HUES6 (cell line): ENCODE results near the gene CD164L2.
A peak's percentile ranks its signal among the peaks of the same experiment; 100 is the strongest.

Experiments used
- H3K27ac ChIP-seq: 2 replicates; pipeline ENCODE4 v1.7.0; 2013; ENCODE audit warnings: low read depth, mild to moderate bottlenecking, low read length, inconsistent platforms
- H3K27me3 ChIP-seq: 2 replicates; pipeline ENCODE4 v1.6.1; 2013; ENCODE audit warnings: low read length; ENCODE audit not compliant: control insufficient read depth, insufficient read depth
- H3K36me3 ChIP-seq: 2 replicates; pipeline ENCODE4 v1.6.1; 2013; ENCODE audit warnings: low read length; ENCODE audit not compliant: control insufficient read depth, insufficient read depth
- H3K4me1 ChIP-seq: 2 replicates; pipeline ENCODE4 v1.6.1; 2013; ENCODE audit warnings: low read length; ENCODE audit not compliant: control insufficient read depth, insufficient read depth
- H3K4me3 ChIP-seq: 2 replicates; pipeline ENCODE4 v1.5.1; 2013; ENCODE audit warnings: low read depth, low read length
- H3K9ac ChIP-seq: one replicate; pipeline ENCODE4 v1.6.1; 2013; ENCODE audit warnings: mild to moderate bottlenecking, low read length
- H3K9me3 ChIP-seq: 2 replicates; pipeline ENCODE4 v1.6.1; 2013; ENCODE audit warnings: low read depth, low read length; ENCODE audit not compliant: control insufficient read depth, insufficient read depth

CD164L2 gene

DNA sequence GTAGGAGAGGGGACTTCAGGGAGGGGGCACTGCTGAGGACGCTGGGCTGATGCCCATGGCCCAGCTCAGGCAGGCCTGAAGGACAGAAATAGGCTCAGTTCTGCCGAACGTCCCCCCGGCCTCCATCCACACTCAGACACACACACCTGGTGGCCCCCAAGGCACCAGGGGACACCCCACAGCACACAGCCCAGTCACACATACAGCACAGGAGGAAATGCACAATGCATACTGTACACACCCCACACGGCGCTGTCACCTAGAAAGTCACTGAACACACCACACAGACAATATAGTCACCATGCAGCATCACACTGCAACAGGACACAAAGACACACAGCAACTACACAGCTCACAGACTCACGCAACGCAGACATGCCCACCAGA lies 40.7 kb downstream of the CD164L2 start:
- Histone ChIP-seq H3K4me3 (peak overlapping the region; percentile 51), H3K9ac (peak overlapping the region; percentile 33), H3K27me3 (no peaks in the 10 kb centered on the region), H3K27ac (no peak overlapping the region), H3K9me3 (no peaks in the 10 kb centered on the region), H3K4me1 (peaks cover 43% of the 10 kb centered on the region), H3K36me3 (peaks cover 4% of the 10 kb centered on the region; the same call in 1 of the 2 replicates)

- Histone ChIP-seq H3K27ac (no peak within 1 kb of the TSS), H3K9me3 (no peaks in the 10 kb centered on the region), H3K36me3 (peaks cover 6% of the 10 kb centered on the region; the same call in 1 of the 2 replicates), H3K9ac (peak within 1 kb of the TSS; percentile 33), H3K4me1 (peaks cover 39% of the 10 kb centered on the region), H3K4me3 (peak within 1 kb of the TSS; percentile 51), H3K27me3 (no peaks in the 10 kb centered on the region)
These were observed 41.4 kb downstream of the CD164L2 start, which contains the start of gene SYTL1 for GRCh38 chr1:27341525-27342252. Gene SYTL1 (plus strand): TSS chr1:27342022. CDS start chr1:27345335, 3,313 bp downstream.

- Histone ChIP-seq H3K27me3 (no peaks in the 10 kb centered on the region), H3K4me1 (peaks cover 39% of the 10 kb centered on the region), H3K9me3 (no peaks in the 10 kb centered on the region), H3K36me3 (peaks cover 27% of the 10 kb centered on the region), H3K27ac (no peak overlapping the region), H3K9ac (peak overlapping the region; percentile 2), H3K4me3 (no peak overlapping the region)
These were observed 43.9 kb downstream of the CD164L2 start for GRCh38 chr1:27339213-27339612.

GRCh38 chr1:27338751-27339150 lies 44.4 kb downstream of the CD164L2 start:
- no peak overlapping the region for H3K4me3 ChIP-seq
- H3K27me3 ChIP-seq = no peaks in the 10 kb centered on the region
- peaks cover 39% of the 10 kb centered on the region for H3K4me1 ChIP-seq
- H3K9me3 ChIP-seq = no peaks in the 10 kb centered on the region
- peaks cover 31% of the 10 kb centered on the region for H3K36me3 ChIP-seq
- H3K27ac ChIP-seq = no peak overlapping the region
- peak overlapping the region; percentile 2 for H3K9ac ChIP-seq

DNA sequence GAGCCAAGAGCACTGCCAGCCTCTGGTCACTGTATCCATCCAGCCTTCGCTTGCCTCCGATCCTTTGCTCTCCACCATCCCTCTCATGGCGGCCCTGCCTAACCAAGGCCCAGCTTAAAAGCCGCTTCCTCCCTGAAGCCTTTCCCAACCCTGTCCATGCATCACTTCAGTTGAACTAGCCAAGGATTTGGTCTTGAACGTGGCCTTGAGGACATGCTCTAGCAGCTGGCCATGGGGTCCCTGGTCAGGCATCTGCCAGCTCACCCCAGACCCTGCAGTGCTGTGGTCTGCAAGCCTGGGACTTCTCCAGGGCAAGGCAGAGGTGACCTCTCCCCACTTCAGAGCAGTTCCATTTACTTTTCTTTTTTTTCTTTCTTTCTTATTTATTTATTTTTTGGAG lies 46.4 kb downstream of the CD164L2 start:
- Histone ChIP-seq H3K4me1 (peaks cover 20% of the 10 kb centered on the region), H3K4me3 (no peak overlapping the region), H3K9me3 (no peaks in the 10 kb centered on the region), H3K27me3 (no peaks in the 10 kb centered on the region), H3K9ac (no peak overlapping the region), H3K27ac (no peak overlapping the region), H3K36me3 (peaks cover 49% of the 10 kb centered on the region)

GRCh38 chr1:27335506-27336422 lies 47.4 kb downstream of the CD164L2 start:
- no peak overlapping the region for H3K27ac ChIP-seq
- H3K4me3 ChIP-seq = no peak overlapping the region
- peaks cover 58% of the 10 kb centered on the region for H3K36me3 ChIP-seq
- peaks cover 12% of the 10 kb centered on the region; the same call in 1 of the 2 replicates for H3K4me1 ChIP-seq
- H3K9me3 ChIP-seq = no peaks in the 10 kb centered on the region
- no peak overlapping the region for H3K9ac ChIP-seq
- no peaks in the 10 kb centered on the region for H3K27me3 ChIP-seq

DNA sequence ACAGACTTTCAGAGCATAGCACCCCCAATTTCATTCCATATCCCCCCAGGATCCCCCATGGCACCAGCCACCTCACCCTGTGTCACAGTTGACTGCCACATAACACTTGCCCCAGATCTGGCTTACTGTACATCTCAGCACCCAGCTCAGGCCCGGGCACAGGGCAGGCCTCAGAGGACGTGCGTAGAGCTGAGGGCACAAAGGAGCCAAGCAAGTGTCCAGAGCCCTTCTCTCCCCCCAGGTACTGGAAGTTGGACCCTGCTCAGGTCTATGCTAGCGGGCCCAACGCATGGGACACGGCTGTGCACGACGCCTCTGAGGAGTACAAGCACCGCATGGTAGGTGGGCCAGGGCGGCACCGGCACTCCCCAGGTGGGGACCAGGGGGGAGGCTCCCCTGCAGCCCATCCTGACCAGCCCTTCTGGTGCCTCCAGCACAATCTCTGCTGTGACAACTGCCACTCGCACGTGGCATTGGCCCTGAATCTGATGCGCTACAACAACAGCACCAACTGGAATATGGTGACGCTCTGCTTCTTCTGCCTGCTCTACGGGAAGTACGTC lies 49.3 kb downstream of the CD164L2 start:
- no peak overlapping the region for H3K27ac ChIP-seq
- peaks cover 62% of the 10 kb centered on the region for H3K36me3 ChIP-seq
- H3K4me3 ChIP-seq = no peak overlapping the region

GRCh38 chr1:27332536-27333281 lies 50.4 kb downstream of the CD164L2 start:
- Histone ChIP-seq H3K4me1 (no peaks in the 10 kb centered on the region), H3K4me3 (no peak overlapping the region), H3K9me3 (no peaks in the 10 kb centered on the region), H3K27ac (no peak overlapping the region), H3K9ac (no peak overlapping the region), H3K27me3 (no peaks in the 10 kb centered on the region), H3K36me3 (peaks cover 68% of the 10 kb centered on the region)

More for the DNA sequence above, 49.3 kb downstream of the CD164L2 start:
- no peak overlapping the region for H3K9ac ChIP-seq
- peaks cover 2% of the 10 kb centered on the region; the same call in 1 of the 2 replicates for H3K4me1 ChIP-seq
- H3K27me3 ChIP-seq = no peaks in the 10 kb centered on the region
- no peaks in the 10 kb centered on the region for H3K9me3 ChIP-seq

- Histone ChIP-seq H3K36me3 (peaks cover 74% of the 10 kb centered on the region), H3K9ac (no peak overlapping the region), H3K4me3 (no peak overlapping the region), H3K27me3 (no peaks in the 10 kb centered on the region), H3K27ac (no peak overlapping the region), H3K9me3 (no peaks in the 10 kb centered on the region), H3K4me1 (no peaks in the 10 kb centered on the region)
These were observed 51.2 kb downstream of the CD164L2 start for GRCh38 chr1:27331922-27332321.

DNA sequence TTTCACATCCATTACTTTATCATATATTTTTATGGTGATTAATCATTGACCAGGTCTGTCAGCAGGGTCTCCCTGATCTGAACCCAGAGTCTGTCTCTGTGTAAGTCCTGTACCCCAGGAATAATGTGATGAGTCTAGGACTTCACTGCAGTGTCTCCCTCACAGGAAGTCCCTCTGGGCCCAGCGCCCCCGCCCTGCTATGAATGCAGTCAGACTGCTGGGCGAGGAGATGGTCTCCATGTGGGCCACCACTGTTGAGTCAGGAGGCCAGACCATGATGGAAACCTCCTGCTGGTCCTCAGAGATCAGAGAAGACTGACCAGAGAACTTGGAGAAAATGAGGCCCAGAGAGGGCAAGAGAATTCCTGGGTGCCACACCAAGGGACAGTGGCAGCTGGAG lies 51.7 kb downstream of the CD164L2 start:
- no peaks in the 10 kb centered on the region for H3K4me1 ChIP-seq

More for the DNA sequence above, 51.7 kb downstream of the CD164L2 start:
- H3K4me3 ChIP-seq = no peak overlapping the region
- no peak overlapping the region for H3K27ac ChIP-seq
- no peaks in the 10 kb centered on the region for H3K27me3 ChIP-seq
- H3K36me3 ChIP-seq = peaks cover 74% of the 10 kb centered on the region
- H3K9ac ChIP-seq = no peak overlapping the region
- H3K9me3 ChIP-seq = no peaks in the 10 kb centered on the region
